Amniotic epithelial cell (primary cell): ENCODE measurements around the gene PRDM16.
"Not testable (repeated sequence)": the region's sequence is repeated elsewhere in the genome, so short reads cannot be mapped to it uniquely, and the experiment has no call there.

Experiments
- DNase-seq: peaks from one replicate; pipeline ENCODE4 v3.0.0-alpha.2; 2010; ENCODE audit warnings: low read depth

The PRDM16 gene

GRCh38 chr1:3082051-3082450, 13.0 kb downstream of the PRDM16 start:
- DNase-seq, result no peak

- no peak for DNase-seq
Observed at GRCh38 chr1:3082571-3083516, 13.8 kb downstream of the PRDM16 start.

GRCh38 chr1:3084154-3084553, 15.2 kb downstream of the PRDM16 start:
- no peak for DNase-seq

DNA sequence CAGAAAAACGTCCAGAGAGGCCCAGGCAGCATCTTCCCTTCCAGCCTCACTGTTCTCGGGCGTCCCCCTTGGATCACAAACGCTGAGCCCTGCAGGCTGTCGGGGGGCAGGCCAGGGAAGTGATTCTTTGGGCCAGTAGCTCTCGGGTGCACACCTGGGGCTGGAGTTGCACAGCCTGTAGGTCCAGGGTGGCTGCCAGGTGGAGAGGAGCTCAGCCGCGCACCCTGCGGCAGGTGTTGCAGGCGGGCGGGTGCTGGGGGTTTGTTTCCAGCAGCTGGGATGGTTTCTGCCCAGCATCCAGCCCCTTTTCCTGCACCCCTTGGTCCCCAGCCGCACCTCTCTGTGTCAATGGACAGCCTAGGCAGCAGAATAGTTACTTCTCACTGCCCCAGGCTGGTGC, 15.7 kb downstream of the PRDM16 start:
- no peak for DNase-seq

GRCh38 chr1:3085721-3086120, 16.7 kb downstream of the PRDM16 start:
- DNase-seq, result no peak

- DNase-seq, result no peak
Observed at GRCh38 chr1:3086272-3086974, 17.4 kb downstream of the PRDM16 start.

DNA sequence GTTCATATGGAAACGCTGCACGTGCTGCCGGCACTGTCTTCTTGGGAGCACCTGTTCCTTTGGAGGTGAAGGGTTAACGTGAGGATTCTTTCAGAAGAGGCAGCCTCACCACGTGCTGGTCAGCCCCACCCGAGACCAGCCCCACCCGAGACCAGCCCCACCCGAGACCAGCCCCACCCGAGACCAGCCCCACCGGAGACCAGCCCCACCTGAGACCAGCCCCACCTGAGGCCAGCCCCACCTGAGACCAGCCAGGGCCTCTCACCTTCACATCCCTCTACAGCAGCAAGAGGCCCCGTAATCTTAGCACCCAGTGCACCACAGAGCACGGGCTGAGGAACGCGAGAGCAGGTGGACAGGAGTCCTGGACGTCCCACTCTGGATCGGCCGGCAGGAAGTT, 18.0 kb downstream of the PRDM16 start:
- no peak for DNase-seq

GRCh38 chr1:3087946-3088668, 19.1 kb downstream of the PRDM16 start:
- not testable (repeated sequence) for DNase-seq

DNA sequence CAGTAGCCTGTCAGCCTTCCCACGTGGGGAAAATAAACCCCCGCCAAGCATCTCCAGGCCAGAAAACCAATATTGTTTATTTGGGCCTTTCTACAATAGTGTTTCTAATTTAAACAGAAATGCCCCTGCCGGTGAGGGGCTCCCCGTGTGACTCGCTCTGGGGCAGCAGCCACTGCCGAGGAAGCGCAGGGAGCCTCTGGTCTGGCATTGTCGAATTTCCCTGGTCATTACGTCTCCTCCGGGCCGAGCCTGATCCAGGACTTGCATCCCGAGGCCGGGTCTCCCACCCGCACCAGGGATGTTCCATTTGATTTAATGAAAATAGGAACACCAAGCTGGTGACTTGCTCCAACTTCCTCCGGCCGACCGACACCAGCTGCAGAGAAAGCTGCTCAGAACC, 20.5 kb downstream of the PRDM16 start:
- no peak for DNase-seq

GRCh38 chr1:3091334-3091733, 22.3 kb downstream of the PRDM16 start:
- no peak for DNase-seq

GRCh38 chr1:3092530-3092929, 23.5 kb downstream of the PRDM16 start:
- DNase-seq, result no peak

- DNase-seq, result no peak
Observed at GRCh38 chr1:3093898-3094626, 25.1 kb downstream of the PRDM16 start.

DNA sequence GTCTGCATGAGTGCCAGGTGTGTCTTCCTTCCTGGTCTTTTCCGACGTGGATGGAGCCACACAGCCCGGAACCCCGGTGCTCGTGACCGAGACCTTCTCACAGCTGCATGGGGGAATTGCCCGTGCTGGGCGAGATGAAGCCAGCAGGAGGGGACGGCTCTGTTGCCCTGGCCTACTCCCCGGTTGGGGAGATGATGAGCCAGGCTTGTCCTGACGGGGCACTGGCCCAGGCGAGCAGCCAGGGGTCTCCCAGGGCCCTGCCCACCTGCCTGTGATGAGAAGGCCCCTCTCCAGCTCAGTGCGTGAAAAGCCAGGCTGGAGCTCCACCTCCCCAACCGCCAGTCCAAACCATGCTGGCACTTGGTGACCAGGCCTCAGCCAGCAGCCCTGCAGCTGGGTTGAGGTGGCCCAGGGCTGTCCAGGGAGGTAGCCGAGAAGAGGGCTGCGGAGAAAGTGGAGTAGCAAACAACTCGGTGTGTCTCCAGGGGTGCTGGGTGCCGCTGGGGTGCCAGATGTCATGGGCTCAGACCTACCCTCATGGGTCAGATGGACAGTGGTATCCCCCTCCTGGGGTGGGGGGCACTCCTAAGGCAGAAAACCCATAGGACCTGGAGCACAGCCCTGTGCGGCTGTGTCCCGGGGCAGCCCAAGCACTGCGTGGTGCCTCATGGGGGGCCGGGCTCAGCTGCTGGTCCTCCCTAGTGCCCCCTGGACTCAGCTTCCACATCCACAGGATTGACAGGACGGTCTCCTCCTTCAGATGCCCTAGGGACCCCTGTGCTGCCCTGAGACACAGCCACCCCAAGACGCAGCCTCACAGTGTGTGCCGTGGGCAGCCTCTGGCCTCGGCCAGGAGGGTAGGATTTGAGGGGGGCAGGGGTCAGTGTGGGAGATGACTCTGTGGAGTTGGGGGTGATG, 26.1 kb downstream of the PRDM16 start:
- no peak for DNase-seq

- DNase-seq, result no peak
Observed at GRCh38 chr1:3096345-3096744, 27.3 kb downstream of the PRDM16 start.

- no peak for DNase-seq
Observed at GRCh38 chr1:3097231-3097630, 28.2 kb downstream of the PRDM16 start.

DNA sequence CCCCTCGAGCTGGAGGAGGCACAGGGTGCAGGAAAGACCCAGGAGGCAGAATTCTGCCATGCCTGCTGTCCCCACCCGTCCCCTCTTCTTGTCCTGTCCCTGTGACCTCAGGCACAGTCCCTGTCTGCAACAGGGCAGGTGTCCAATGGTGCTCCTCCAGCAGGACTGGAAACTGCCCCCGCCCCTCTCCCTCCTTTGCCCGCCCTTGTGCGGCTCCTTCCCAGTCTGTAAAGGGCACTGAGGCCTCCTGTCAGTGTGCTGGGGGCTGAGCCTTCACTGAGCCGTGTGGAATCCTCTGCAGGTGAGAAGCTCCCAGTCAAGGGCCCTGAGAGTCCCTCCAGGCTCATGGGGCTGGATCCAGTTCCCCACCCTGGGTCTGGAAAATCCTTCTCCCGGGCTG, 28.9 kb downstream of the PRDM16 start:
- DNase-seq, result no peak

- DNase-seq, result no peak
Observed at GRCh38 chr1:3099861-3100260, 30.9 kb downstream of the PRDM16 start.

DNA sequence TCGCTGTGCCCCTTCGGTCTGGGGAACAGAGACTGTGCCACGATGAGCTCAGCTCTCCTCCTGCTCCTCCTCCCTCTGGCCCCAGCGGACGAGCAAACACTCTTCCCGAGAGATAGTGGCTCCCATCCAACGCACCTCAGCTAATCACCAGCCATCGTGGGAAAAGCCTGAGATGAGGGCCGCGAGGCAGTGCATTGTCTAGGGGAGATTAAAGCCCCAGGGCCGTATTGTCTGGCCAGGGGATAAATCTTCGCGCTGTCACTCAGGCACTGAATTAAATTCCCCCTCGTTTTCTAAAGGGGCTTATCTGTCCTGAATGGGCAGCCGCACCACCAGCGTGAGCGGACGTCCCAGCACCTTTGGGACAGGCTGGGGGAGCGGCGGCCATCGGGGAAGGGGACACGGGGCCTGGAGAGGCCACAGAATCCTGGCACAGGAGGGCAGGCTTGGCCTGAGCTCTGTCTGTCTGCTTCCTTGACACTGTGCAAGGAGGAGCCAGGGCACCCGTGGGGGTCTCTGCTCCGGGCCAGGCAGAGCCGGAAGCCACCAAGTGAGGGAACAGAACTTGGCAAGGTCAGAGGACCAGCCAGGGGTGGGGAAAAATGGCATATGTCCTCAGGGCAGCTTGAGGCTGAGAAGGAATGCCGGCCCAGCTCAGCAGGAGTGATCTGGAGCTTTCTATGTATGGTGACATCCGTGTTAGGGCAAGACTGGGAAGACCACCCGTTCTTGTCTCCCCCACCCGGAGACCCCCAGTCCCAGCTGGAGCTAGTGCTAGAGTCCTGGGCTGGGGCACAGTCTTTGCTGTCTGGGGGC, 32.3 kb downstream of the PRDM16 start:
- no peak for DNase-seq

- no peak for DNase-seq
Observed at GRCh38 chr1:3102641-3103040, 33.6 kb downstream of the PRDM16 start.
